Measurements from ENCODE around the gene IRF9.

IRF9 gene

DNA sequence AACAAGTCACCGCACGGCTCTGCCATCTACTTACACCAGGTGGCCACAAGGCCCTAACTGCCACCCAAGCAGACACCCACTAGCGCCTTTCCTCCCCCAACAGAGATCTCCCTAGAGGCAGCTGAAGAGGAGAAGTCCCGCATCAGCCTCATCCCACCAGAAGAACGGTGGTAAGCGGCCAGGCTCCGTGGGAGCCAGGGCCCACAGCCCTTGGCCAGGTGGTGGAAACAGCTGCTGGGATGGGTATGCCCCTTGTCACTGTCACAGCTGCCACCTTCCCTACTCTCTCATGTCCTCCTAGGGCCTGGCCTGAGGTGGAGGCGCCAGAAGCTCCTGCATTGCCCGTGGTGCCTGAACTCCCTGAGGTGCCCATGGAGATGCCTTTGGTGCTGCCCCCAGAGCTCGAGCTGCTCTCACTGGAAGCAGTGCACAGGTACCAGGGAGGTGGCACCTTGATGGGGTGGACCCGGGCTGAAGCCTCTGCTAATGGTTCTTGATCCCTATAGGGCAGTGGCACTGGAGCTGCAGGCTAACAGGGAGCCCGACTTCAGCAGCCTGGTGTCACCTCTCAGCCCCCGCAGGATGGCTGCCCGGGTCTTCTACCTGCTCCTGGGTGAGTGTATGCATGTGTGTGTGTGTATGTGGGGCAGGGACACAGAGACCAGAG lies 18.4 kb downstream of the IRF9 start:
- Histone ChIP-seq H3K4me3 (replicated peaks; ENCODE audit: insufficient read depth, low read length) (no peak overlapping the region), H3K27ac (replicated peaks) (no peak overlapping the region), H3K27me3 (ENCODE audit: insufficient read depth, poor library complexity, severe bottlenecking) (no peaks in the 10 kb centered on the region)
- TF ChIP-seq, protein P1, sequence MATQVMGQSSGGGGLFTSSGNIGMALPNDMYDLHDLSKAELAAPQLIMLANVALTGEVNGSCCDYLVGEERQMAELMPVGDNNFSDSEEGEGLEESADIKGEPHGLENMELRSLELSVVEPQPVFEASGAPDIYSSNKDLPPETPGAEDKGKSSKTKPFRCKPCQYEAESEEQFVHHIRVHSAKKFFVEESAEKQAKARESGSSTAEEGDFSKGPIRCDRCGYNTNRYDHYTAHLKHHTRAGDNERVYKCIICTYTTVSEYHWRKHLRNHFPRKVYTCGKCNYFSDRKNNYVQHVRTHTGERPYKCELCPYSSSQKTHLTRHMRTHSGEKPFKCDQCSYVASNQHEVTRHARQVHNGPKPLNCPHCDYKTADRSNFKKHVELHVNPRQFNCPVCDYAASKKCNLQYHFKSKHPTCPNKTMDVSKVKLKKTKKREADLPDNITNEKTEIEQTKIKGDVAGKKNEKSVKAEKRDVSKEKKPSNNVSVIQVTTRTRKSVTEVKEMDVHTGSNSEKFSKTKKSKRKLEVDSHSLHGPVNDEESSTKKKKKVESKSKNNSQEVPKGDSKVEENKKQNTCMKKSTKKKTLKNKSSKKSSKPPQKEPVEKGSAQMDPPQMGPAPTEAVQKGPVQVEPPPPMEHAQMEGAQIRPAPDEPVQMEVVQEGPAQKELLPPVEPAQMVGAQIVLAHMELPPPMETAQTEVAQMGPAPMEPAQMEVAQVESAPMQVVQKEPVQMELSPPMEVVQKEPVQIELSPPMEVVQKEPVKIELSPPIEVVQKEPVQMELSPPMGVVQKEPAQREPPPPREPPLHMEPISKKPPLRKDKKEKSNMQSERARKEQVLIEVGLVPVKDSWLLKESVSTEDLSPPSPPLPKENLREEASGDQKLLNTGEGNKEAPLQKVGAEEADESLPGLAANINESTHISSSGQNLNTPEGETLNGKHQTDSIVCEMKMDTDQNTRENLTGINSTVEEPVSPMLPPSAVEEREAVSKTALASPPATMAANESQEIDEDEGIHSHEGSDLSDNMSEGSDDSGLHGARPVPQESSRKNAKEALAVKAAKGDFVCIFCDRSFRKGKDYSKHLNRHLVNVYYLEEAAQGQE (IDR thresholded peaks at IDR 0.05; ENCODE audit: insufficient replicate concordance, low read depth), result no peak
- TF ChIP-seq, protein P2, sequence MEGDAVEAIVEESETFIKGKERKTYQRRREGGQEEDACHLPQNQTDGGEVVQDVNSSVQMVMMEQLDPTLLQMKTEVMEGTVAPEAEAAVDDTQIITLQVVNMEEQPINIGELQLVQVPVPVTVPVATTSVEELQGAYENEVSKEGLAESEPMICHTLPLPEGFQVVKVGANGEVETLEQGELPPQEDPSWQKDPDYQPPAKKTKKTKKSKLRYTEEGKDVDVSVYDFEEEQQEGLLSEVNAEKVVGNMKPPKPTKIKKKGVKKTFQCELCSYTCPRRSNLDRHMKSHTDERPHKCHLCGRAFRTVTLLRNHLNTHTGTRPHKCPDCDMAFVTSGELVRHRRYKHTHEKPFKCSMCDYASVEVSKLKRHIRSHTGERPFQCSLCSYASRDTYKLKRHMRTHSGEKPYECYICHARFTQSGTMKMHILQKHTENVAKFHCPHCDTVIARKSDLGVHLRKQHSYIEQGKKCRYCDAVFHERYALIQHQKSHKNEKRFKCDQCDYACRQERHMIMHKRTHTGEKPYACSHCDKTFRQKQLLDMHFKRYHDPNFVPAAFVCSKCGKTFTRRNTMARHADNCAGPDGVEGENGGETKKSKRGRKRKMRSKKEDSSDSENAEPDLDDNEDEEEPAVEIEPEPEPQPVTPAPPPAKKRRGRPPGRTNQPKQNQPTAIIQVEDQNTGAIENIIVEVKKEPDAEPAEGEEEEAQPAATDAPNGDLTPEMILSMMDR (IDR thresholded peaks at IDR 0.05; ENCODE audit: insufficient read depth, low read length), result no peak
- TF ChIP-seq GABPA (IDR thresholded peaks at IDR 0.05; ENCODE audit: low read depth) (no peak), POLR2AphosphoS5 (IDR thresholded peaks at IDR 0.05; ENCODE audit: low read depth) (no peak), SPI1 (IDR thresholded peaks at IDR 0.05; ENCODE audit: borderline replicate concordance, low read depth) (no peak)
- no peak for DNase-seq (ENCODE audit: low read depth in 1 of 2, low spot score in 1 of 2)

DNA sequence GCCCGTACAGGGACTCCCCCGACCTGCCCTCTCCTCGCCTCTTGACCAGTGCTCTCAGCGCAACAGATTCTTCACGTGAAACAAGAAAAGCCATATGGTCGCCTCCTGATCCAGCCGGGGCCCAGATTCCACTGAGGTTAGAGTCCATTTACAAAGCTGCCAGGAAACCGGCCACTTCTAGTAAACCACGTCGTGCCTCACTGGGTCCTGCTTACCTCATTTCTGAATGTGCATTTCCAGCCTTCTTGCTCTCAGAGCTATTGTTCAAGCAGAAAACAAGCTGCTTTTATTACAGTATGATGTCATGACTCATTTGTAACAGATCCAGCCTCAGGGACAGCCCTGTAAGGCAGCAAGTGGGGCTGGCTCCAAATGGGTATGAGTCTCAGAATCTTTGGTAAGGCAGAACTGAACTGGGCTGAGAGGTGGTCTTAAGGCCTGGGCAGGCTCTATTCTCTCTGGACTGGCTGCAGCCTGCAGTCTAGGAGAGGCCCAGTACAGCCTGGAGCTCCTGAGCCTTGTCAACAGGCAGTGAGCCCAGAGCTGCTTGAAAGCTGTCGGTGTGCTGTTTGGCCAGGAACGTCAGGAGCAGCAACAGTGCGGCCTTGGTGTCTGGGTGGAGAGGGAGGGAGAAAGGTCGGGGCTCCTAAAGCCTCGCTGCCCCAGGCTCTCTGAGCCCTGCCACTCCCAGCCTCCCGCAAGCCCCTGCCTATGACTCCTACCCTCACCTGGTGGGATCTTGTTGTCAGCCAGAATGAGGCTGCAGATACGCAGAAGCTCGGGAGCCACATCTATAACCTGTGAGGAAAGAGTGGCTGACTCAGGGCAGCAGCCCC lies 19.1 kb downstream of the IRF9 start:
- Histone ChIP-seq H3K27ac (replicated peaks) (no peak overlapping the region), H3K27me3 (ENCODE audit: insufficient read depth, poor library complexity, severe bottlenecking) (no peaks in the 10 kb centered on the region), H3K4me3 (replicated peaks; ENCODE audit: insufficient read depth, low read length) (no peak overlapping the region)
- DNase-seq (ENCODE audit: low read depth in 1 of 2, low spot score in 1 of 2), result no peak
- TF ChIP-seq, protein P2 (IDR thresholded peaks at IDR 0.05; ENCODE audit: insufficient read depth, low read length), result no peak
- TF ChIP-seq GABPA (IDR thresholded peaks at IDR 0.05; ENCODE audit: low read depth) (no peak), SPI1 (IDR thresholded peaks at IDR 0.05; ENCODE audit: borderline replicate concordance, low read depth) (no peak)

DNA sequence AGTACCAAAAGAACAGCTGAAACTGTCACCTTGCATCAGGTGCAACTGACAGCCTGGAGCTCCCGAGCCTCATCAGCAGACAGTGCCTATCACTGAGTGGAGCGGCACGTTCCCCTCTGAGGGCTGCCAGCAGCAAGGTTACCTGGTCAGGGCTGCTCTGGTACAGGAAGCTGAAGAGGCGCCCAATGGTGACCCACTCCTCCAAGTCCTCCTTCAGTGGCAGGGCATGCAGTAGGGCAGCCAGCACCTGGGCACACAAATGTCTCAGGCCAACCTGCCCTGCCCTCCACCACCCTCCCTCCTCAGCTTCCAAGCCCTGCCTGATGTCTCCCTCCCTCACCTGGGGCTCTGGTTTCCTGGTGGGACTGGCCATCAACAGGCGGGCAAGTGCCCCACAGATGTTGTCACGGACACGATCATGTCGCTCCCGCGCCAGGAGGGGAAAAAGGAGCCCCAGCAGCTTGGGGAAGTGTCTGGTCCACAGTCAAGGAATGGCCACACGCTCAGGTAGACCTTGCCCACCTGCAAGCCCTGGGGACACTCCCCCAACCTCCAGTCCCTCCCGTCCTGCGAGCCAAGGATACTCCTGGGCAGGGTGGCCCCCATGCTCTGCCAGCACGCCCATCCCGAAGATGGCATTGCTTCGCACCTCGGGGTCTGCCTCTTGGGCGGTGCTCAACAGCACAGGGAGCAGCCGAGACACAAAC lies 20.5 kb downstream of the IRF9 start:
- no peak for DNase-seq (ENCODE audit: low read depth in 1 of 2, low spot score in 1 of 2)
- H3K27me3 ChIP-seq (ENCODE audit: insufficient read depth, poor library complexity, severe bottlenecking), result no peaks in the 10 kb centered on the region
- TF ChIP-seq, protein P1 (IDR thresholded peaks at IDR 0.05; ENCODE audit: insufficient replicate concordance, low read depth), result no peak
- TF ChIP-seq GABPA (IDR thresholded peaks at IDR 0.05; ENCODE audit: low read depth), result no peak
- no peak for TF ChIP-seq SPI1 (IDR thresholded peaks at IDR 0.05; ENCODE audit: borderline replicate concordance, low read depth)
- TF ChIP-seq, protein P2 (IDR thresholded peaks at IDR 0.05; ENCODE audit: insufficient read depth, low read length), result no peak
- no peak for TF ChIP-seq POLR2AphosphoS5 (IDR thresholded peaks at IDR 0.05; ENCODE audit: low read depth)
- no peak overlapping the region for H3K4me3 ChIP-seq (replicated peaks; ENCODE audit: insufficient read depth, low read length)
- H3K27ac ChIP-seq (replicated peaks), result no peak overlapping the region

Measured in HL-60 (cell line).